DOHH2 (cell line): ENCODE data around the gene FAM111A.

Experiments used
- H3F3A ChIP-seq: fragments of 200-600 bp; sonication (generic), shearing (Covaris generic); 2 replicates; pipeline ENCODE4 v1.6.0; 2016; ENCODE audit warnings: antibody characterized with exemption, mild to moderate bottlenecking; ENCODE audit not compliant: control insufficient read depth, insufficient read depth
- H3K27ac ChIP-seq: fragments of 200-600 bp; sonication (generic); 2 replicates; pipeline ENCODE4 v1.5.1; 2014; ENCODE audit warnings: low read depth, mild to moderate bottlenecking, low read length, moderate library complexity
- H3K27me3 ChIP-seq: fragments of 200-600 bp; sonication (generic); 2 replicates; pipeline ENCODE4 v1.6.1; 2014; ENCODE audit warnings: mild to moderate bottlenecking, low read length, mixed read lengths; ENCODE audit not compliant: control insufficient read depth
- H3K36me3 ChIP-seq: fragments of 200-600 bp; sonication (generic); 2 replicates; pipeline ENCODE4 v1.6.1; 2014; ENCODE audit warnings: mild to moderate bottlenecking, low read length, moderate library complexity, mixed read lengths; ENCODE audit not compliant: control insufficient read depth
- H3K4me1 ChIP-seq: fragments of 200-600 bp; sonication (generic); 2 replicates; pipeline ENCODE4 v1.6.1; 2014; ENCODE audit warnings: mild to moderate bottlenecking, low read length, mixed read lengths; ENCODE audit not compliant: control insufficient read depth
- H3K4me2 ChIP-seq: fragments of 200-600 bp; sonication (generic); 2 replicates; pipeline ENCODE4 v1.6.0; 2014; ENCODE audit warnings: mild to moderate bottlenecking, low read length, moderate library complexity
- H3K4me3 ChIP-seq: fragments of 200-600 bp; sonication (generic); 2 replicates; pipeline ENCODE4 v1.5.1; 2014; ENCODE audit warnings: mild to moderate bottlenecking, low read length, mixed read lengths
- H3K79me2 ChIP-seq: fragments of 200-600 bp; sonication (generic); 2 replicates; pipeline ENCODE4 v1.6.1; 2014; ENCODE audit warnings: mild to moderate bottlenecking, low read length, mixed read lengths; ENCODE audit not compliant: control insufficient read depth
- H3K9me2 ChIP-seq: fragments of 200-600 bp; sonication (generic); replicated peaks from 2 replicates; pipeline ENCODE4 v1.6.1; 2014; ENCODE audit warnings: mild to moderate bottlenecking, low read length, mixed read lengths; ENCODE audit not compliant: control insufficient read depth
- H3K9me3 ChIP-seq: fragments of 200-600 bp; sonication (generic); 2 replicates; pipeline ENCODE4 v1.6.1; 2014; ENCODE audit warnings: antibody characterized with exemption, low read length, mixed read lengths; ENCODE audit not compliant: control insufficient read depth, insufficient read depth
- H4K20me1 ChIP-seq: fragments of 200-600 bp; sonication (generic); 2 replicates; pipeline ENCODE4 v1.6.0; 2014; ENCODE audit warnings: low read depth, mild to moderate bottlenecking, antibody characterized with exemption, low read length, moderate library complexity; ENCODE audit not compliant: control insufficient read depth, insufficient read depth
- EZH2phosphoT487 ChIP-seq: fragments of 200-600 bp; sonication (generic); IDR thresholded peaks from 2 replicates; pipeline ENCODE4 v1.6.1; 2017; ENCODE audit warnings: borderline replicate concordance, mild to moderate bottlenecking, antibody characterized with exemption, low read length, moderate library complexity, mixed read lengths
- TF ChIP-seq, protein P1 (sequence below): fragments of 200-600 bp; sonication (generic); IDR thresholded peaks from one replicate; pipeline ENCODE4 v1.5.1; 2014; ENCODE audit warnings: antibody characterized with exemption, mild to moderate bottlenecking, low read depth, low read length; ENCODE audit not compliant: poor library complexity, severe bottlenecking

The FAM111A gene

DNA sequence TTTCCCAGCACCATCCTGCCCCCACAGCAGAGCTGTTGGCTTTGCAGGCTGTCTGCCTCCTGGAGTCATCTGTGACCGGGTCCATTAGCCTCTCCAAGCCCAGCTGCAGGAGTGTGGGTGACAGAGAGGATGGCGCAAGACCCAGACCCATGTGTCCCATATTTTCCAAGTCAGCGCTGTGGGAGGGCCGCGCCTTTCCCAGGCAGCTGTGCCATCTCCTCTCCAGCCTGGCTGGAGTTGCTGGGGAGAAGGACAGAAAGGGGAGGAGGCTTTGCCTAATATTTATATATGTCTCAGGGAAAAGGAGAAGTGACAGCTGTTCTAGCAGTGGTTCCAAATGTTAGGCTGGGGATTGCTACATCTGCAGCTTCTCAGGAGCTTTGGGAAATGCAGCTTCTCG lies 44.9 kb downstream of the FAM111A start:
- Histone ChIP-seq H3K27me3 (no peaks in the 10 kb centered on the region), H4K20me1 (no peaks in the 10 kb centered on the region), H3K4me1 (no peaks in the 10 kb centered on the region), H3K9me2 (no peaks in the 10 kb centered on the region), H3K27ac (no peak overlapping the region), H3F3A (no peaks in the 10 kb centered on the region), H3K4me2 (no peak overlapping the region), H3K79me2 (no peaks in the 10 kb centered on the region), H3K9me3 (no peaks in the 10 kb centered on the region), H3K4me3 (no peak overlapping the region), H3K36me3 (no peaks in the 10 kb centered on the region)
- TF ChIP-seq, protein P1, sequence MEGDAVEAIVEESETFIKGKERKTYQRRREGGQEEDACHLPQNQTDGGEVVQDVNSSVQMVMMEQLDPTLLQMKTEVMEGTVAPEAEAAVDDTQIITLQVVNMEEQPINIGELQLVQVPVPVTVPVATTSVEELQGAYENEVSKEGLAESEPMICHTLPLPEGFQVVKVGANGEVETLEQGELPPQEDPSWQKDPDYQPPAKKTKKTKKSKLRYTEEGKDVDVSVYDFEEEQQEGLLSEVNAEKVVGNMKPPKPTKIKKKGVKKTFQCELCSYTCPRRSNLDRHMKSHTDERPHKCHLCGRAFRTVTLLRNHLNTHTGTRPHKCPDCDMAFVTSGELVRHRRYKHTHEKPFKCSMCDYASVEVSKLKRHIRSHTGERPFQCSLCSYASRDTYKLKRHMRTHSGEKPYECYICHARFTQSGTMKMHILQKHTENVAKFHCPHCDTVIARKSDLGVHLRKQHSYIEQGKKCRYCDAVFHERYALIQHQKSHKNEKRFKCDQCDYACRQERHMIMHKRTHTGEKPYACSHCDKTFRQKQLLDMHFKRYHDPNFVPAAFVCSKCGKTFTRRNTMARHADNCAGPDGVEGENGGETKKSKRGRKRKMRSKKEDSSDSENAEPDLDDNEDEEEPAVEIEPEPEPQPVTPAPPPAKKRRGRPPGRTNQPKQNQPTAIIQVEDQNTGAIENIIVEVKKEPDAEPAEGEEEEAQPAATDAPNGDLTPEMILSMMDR, result no peak
- no peak for TF ChIP-seq EZH2phosphoT487

DNA sequence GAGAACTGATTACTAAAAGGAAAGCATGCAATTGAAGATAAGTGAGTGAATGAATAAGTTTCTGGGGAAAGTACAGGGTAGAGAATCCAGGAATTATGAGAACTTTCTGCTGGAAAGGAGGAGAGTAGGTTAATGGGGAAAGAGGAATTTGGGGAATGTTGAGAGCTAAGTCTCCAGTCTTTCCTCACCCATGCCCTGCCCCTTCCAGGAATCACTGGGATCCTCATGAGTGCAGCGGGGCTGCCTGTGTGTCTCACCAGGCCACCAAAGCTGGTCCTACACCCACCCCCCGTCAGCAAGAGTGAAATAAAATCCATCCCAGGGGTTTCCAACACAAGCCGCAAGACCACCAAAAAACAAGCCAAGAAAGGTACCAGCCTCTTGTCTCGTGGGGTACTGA lies 46.3 kb downstream of the FAM111A start:
- Histone ChIP-seq H3K27me3 (no peaks in the 10 kb centered on the region), H3K9me2 (no peaks in the 10 kb centered on the region), H3K4me1 (no peaks in the 10 kb centered on the region), H3K4me2 (no peak overlapping the region), H3K36me3 (no peaks in the 10 kb centered on the region), H3K9me3 (no peaks in the 10 kb centered on the region), H4K20me1 (no peaks in the 10 kb centered on the region), H3F3A (no peaks in the 10 kb centered on the region), H3K79me2 (no peaks in the 10 kb centered on the region), H3K27ac (no peak overlapping the region), H3K4me3 (no peak overlapping the region)
- TF ChIP-seq EZH2phosphoT487, result no peak
- TF ChIP-seq, protein P1, result no peak

DNA sequence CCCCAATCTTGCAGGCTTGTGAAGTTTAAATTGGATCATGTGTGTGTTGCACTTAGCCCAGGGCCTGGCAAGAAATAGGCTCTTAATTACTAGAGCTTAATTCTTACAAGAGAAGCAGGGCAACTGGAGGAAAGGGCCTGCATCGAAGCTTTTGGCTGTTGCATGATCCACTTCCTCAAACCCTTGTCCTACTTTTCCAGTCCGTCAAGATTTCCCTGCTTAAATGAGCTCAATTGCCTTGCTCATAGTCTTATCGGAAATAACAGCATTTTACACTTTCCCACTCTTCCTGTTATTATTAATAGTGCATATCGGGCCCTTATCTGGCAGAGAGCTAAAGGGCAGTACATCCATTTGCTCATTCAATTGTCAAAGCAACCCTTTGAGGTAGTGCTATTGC lies 47.3 kb downstream of the FAM111A start:
- Histone ChIP-seq H3K27me3 (no peaks in the 10 kb centered on the region), H4K20me1 (no peaks in the 10 kb centered on the region), H3K79me2 (no peaks in the 10 kb centered on the region), H3F3A (no peaks in the 10 kb centered on the region), H3K9me2 (no peaks in the 10 kb centered on the region), H3K4me2 (no peak overlapping the region), H3K4me3 (no peak overlapping the region), H3K27ac (no peak overlapping the region), H3K36me3 (no peaks in the 10 kb centered on the region), H3K9me3 (no peaks in the 10 kb centered on the region), H3K4me1 (no peaks in the 10 kb centered on the region)
- no peak for TF ChIP-seq EZH2phosphoT487
- TF ChIP-seq, protein P1, result no peak

DNA sequence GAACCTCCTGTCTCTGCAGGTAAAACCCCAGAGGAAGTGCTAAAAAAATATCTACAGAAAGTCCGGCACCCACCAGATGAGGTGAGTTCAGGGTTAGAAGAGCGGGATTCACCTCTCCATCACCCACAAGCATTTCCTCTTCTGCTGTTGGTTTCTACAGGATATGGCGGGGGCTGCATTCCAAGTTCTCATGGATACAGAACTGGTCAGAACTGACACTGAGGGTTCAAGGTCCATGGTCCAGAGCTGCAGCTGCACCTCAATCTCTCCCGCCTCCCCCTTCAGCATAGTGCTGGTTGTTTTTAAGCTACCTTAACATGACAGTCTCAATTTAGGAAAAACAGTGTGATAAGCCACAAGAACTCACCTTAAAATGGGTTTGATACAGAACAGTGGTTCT lies 48.4 kb downstream of the FAM111A start:
- H3K27ac ChIP-seq, result no peak overlapping the region
- no peak overlapping the region for H3K4me3 ChIP-seq

More for the DNA sequence above, 48.4 kb downstream of the FAM111A start:
- Histone ChIP-seq H4K20me1 (no peaks in the 10 kb centered on the region), H3K9me2 (no peaks in the 10 kb centered on the region), H3K4me1 (peaks cover 4% of the 10 kb centered on the region), H3K9me3 (no peaks in the 10 kb centered on the region), H3K27me3 (no peaks in the 10 kb centered on the region), H3K36me3 (no peaks in the 10 kb centered on the region), H3F3A (no peaks in the 10 kb centered on the region), H3K79me2 (no peaks in the 10 kb centered on the region), H3K4me2 (no peak overlapping the region)
- TF ChIP-seq, protein P1, result no peak
- no peak for TF ChIP-seq EZH2phosphoT487
